ENCODE results near the gene IRF8. TPM values are rescaled to one million over a fixed set of nuclear protein-coding genes. Genes with fewer than 3 reads are reported as not detected.

IRF8 gene
- total and polyA plus RNA-seq, 12 donors: 0.72 to 29.4 (median 2.1) TPM

GRCh38 chr16:85969159-85969558, 70.2 kb downstream of the IRF8 start:
- Histone ChIP-seq H3K27me3 (peaks cover 0 to 19% (median 6%) of the 10 kb centered on the region in 7 donors), H3K36me3 (no peaks in the 10 kb centered on the region), H3K27ac (no peak overlapping the region), H3K4me3 (no peak overlapping the region), H3K4me1 (peaks cover 0 to 9% (median 3%) of the 10 kb centered on the region in 9 donors), H3K9me3 (no peaks in the 10 kb centered on the region)
- DNase-seq (no peak), ATAC-seq (no peak)
- no peak for TF ChIP-seq CTCF (IDR thresholded peaks at IDR 0.05)
- WGBS, 2 donors: 17 to 27% methylated on average over 2 of the region's 2 CpGs
- intact Hi-C loops (cut with DNase I): no loop called here

- ATAC-seq: no peak
- 46 to 58% methylated on average over 9 of the region's 9 CpGs for WGBS, 2 donors
- Histone ChIP-seq H3K9me3 (no peaks in the 10 kb centered on the region), H3K36me3 (no peaks in the 10 kb centered on the region), H3K27ac (no peak overlapping the region), H3K27me3 (peaks cover 0 to 19% (median 6%) of the 10 kb centered on the region in 7 donors), H3K4me3 (no peak overlapping the region), H3K4me1 (peaks cover 0 to 9% (median 0%) of the 10 kb centered on the region in 9 donors)
- intact Hi-C loops (cut with DNase I): no loop called here
- TF ChIP-seq CTCF (IDR thresholded peaks at IDR 0.05): no peak
- no peak for DNase-seq
Measured at GRCh38 chr16:85969591-85969990, 70.6 kb downstream of the IRF8 start.

GRCh38 chr16:85970016-85970733, 71.2 kb downstream of the IRF8 start:
- intact Hi-C loops (cut with DNase I): no loop called here
- Histone ChIP-seq H3K4me3 (no peak overlapping the region), H3K36me3 (no peaks in the 10 kb centered on the region), H3K27ac (no peak overlapping the region), H3K4me1 (peaks cover 0 to 9% (median 0%) of the 10 kb centered on the region in 9 donors), H3K27me3 (peaks cover 0 to 25% (median 7%) of the 10 kb centered on the region in 7 donors), H3K9me3 (no peaks in the 10 kb centered on the region)
- ATAC-seq (no peak), DNase-seq (no peak)
- WGBS, 2 donors: 73 to 77% methylated on average over 14 of the region's 14 CpGs
- no peak for TF ChIP-seq CTCF (IDR thresholded peaks at IDR 0.05)

- no peak for TF ChIP-seq CTCF (IDR thresholded peaks at IDR 0.05)
- Histone ChIP-seq H3K27ac (no peak overlapping the region), H3K27me3 (peaks cover 0 to 31% (median 7%) of the 10 kb centered on the region in 7 donors), H3K4me1 (peaks cover 0 to 9% (median 0%) of the 10 kb centered on the region in 9 donors), H3K9me3 (no peaks in the 10 kb centered on the region), H3K36me3 (no peaks in the 10 kb centered on the region), H3K4me3 (no peak overlapping the region)
- DNase-seq: no peak
- 82 to 85% methylated on average over 3 of the region's 3 CpGs for WGBS, 2 donors
- no peak for ATAC-seq
- intact Hi-C loops (cut with DNase I): no loop called here
Measured at GRCh38 chr16:85970738-85971137, 71.8 kb downstream of the IRF8 start.

Small RNA genes lying within 50 kb of the gene (microRNA-seq; reads per million reads assigned to microRNA genes)
- 0 reads per million in 2 donors for gene MIR6774

Other genes starting within 250 kb of the IRF8 start
- 1 to 10 TPM in 2 of 10 donors, under 1 TPM in 8; 0.20 to 2.8 (median 0.80) TPM for gene GINS2, start 210.2 kb upstream of the IRF8 start, total RNA-seq
- gene GINS2, start 210.2 kb upstream of the IRF8 start, polyA plus RNA-seq: under 1 TPM; 0.22 to 0.51 TPM
- 1 to 10 TPM in 8 of 10 donors, under 1 TPM in 2; 0.56 to 6.5 (median 1.2) TPM for gene C16orf74, start 148.1 kb upstream of the IRF8 start, total RNA-seq
- 1 to 10 TPM in 1 of 2 donors, under 1 TPM in 1; 0.87 to 4.4 TPM for gene C16orf74, start 148.1 kb upstream of the IRF8 start, polyA plus RNA-seq
- gene EMC8, start 99.6 kb upstream of the IRF8 start, total RNA-seq: 10 to 100 TPM; 17.8 to 29.0 (median 26.1) TPM
- 10 to 100 TPM in 1 of 2 donors, 1 to 10 TPM in 1; 6.2 to 23.1 TPM for gene EMC8, start 99.6 kb upstream of the IRF8 start, polyA plus RNA-seq
- 1,000 to 10,000 TPM; 1,221 to 2,099 (median 1,899) TPM for gene COX4I1, start 99.5 kb upstream of the IRF8 start, total RNA-seq
- gene COX4I1, start 99.5 kb upstream of the IRF8 start, polyA plus RNA-seq: 1,000 to 10,000 TPM; 2,661 to 4,942 TPM

Data from heart right ventricle (tissue), 16 donors.